GM19463 (cell line): ENCODE measurements around the gene GNG7.
A peak's percentile ranks its signal among the peaks of the same experiment; 100 is the strongest.
"Not testable (repeated sequence)": the region's sequence is repeated elsewhere in the genome, so short reads cannot be mapped to it uniquely, and the experiment has no call there.

Experiments used
- ATAC-seq: cut with Tn5 transposase; IDR thresholded peaks from one replicate; pipeline ENCODE4 v1.9.1; 2021; ENCODE audit warnings: mild to moderate bottlenecking, moderate library complexity; ENCODE audit not compliant: unreplicated experiment

Gene GNG7

GRCh38 chr19:2678044-2678671 lies 24.3 kb downstream of the GNG7 start:
- peak; percentile 41 for ATAC-seq

- no peak for ATAC-seq
Observed at GRCh38 chr19:2676823-2677222, 25.7 kb downstream of the GNG7 start.

GRCh38 chr19:2675892-2676291 lies 26.6 kb downstream of the GNG7 start:
- ATAC-seq: no peak

- ATAC-seq: no peak
Observed at GRCh38 chr19:2670217-2670616, 32.3 kb downstream of the GNG7 start.

GRCh38 chr19:2668175-2668763 lies 34.2 kb downstream of the GNG7 start:
- no peak for ATAC-seq

- ATAC-seq: not testable (repeated sequence)
Observed at GRCh38 chr19:2667349-2667748, 35.1 kb downstream of the GNG7 start.

- no peak for ATAC-seq
Observed at GRCh38 chr19:2666344-2666994, 36.0 kb downstream of the GNG7 start.

GRCh38 chr19:2665103-2665502 lies 37.4 kb downstream of the GNG7 start:
- no peak for ATAC-seq

GRCh38 chr19:2663920-2664571 lies 38.4 kb downstream of the GNG7 start:
- ATAC-seq: no peak

- ATAC-seq: no peak
Observed at GRCh38 chr19:2661615-2662014, 40.9 kb downstream of the GNG7 start.

GRCh38 chr19:2659856-2660432 lies 42.5 kb downstream of the GNG7 start:
- no peak for ATAC-seq

GRCh38 chr19:2656533-2656932 lies 46.0 kb downstream of the GNG7 start:
- ATAC-seq: no peak

- ATAC-seq: no peak
Observed at GRCh38 chr19:2653710-2654707, 48.5 kb downstream of the GNG7 start.

- ATAC-seq: no peak
Observed at GRCh38 chr19:2653218-2653617, 49.3 kb downstream of the GNG7 start.

- no peak for ATAC-seq
Observed at GRCh38 chr19:2652504-2653099, 49.9 kb downstream of the GNG7 start.

GRCh38 chr19:2651002-2651733 lies 51.3 kb downstream of the GNG7 start:
- not testable (repeated sequence) for ATAC-seq

- no peak for ATAC-seq
Observed at GRCh38 chr19:2650515-2650914, 52.0 kb downstream of the GNG7 start.

GRCh38 chr19:2648528-2648937 lies 54.0 kb downstream of the GNG7 start:
- no peak for ATAC-seq

GRCh38 chr19:2648099-2648498 lies 54.4 kb downstream of the GNG7 start:
- ATAC-seq: no peak
